AG04450 (cell line): ENCODE measurements around the gene FAM120B. TPM values are rescaled to one million over a fixed set of nuclear protein-coding genes. Genes with fewer than 3 reads are reported as not detected.

Experiments used
- CTCF ChIA-PET: fragments of 300-600, 350-600 bp; formaldehyde crosslinking; extraction: SDS; loops from one replicate; lab custom pipeline; 2022; ENCODE audit warnings: antibody characterized with exemption, inconsistent platforms; lab: Charles Lee
- POLR2A ChIA-PET: fragments of 350-600 bp; formaldehyde crosslinking; extraction: SDS; loops from one replicate; lab custom pipeline; 2021; ENCODE audit warnings: antibody characterized with exemption, inconsistent platforms; lab: Yijun Ruan, JAX
- DNase-seq: peaks from one replicate; pipeline ENCODE4 v3.0.0-alpha.2; 2011; ENCODE audit warnings: low read depth, low spot score
- H3K27ac ChIP-seq: one replicate; pipeline ENCODE4 v1.5.1; 2012; ENCODE audit warnings: low read depth, low read length, control low read depth
- H3K27me3 ChIP-seq: one replicate; pipeline ENCODE4 v1.6.0; 2012; ENCODE audit warnings: low read length; ENCODE audit not compliant: control insufficient read depth, insufficient read depth
- H3K4me3 ChIP-seq: 2 replicates; pipeline ENCODE4 v1.5.1; 2011; ENCODE audit warnings: mild to moderate bottlenecking, low read depth, low read length, control low read depth
- H3K9me3 ChIP-seq: 2 replicates; pipeline ENCODE4 v1.5.1; 2012; ENCODE audit warnings: low read length; ENCODE audit not compliant: control insufficient read depth, insufficient read depth
- CTCF ChIP-seq: IDR thresholded peaks from 2 replicates; pipeline ENCODE4 v1.5.1; 2011; ENCODE audit warnings: low read depth, low read length, control low read depth, inconsistent platforms
- polyA plus RNA-seq: library from polyadenylated mRNA; depleted of rRNA; stranded (reverse); fragments of >200 nt; gene quantifications from 2 replicates; pipeline ENCODE4 v1.2.3, GENCODE V29; 2011

Gene FAM120B
- polyA plus RNA-seq, 1 experiment: 13.9 TPM

- Histone ChIP-seq H3K27me3 (no peaks in the 10 kb centered on the region), H3K27ac (no peak overlapping the region), H3K9me3 (no peaks in the 10 kb centered on the region), H3K4me3 (no peak overlapping the region)
- ChIA-PET POLR2A (no interaction called here), CTCF (no interaction called here)
- no peak for TF ChIP-seq CTCF
- DNase-seq: no peak
Measured at GRCh38 chr6:170362121-170362520, 55.6 kb downstream of the FAM120B start.

- no peak for TF ChIP-seq CTCF
- CTCF ChIA-PET: no interaction called here
- no peak for DNase-seq
- Histone ChIP-seq H3K27me3 (no peaks in the 10 kb centered on the region), H3K27ac (no peak overlapping the region), H3K9me3 (no peaks in the 10 kb centered on the region), H3K4me3 (no peak overlapping the region)
- POLR2A ChIA-PET: no interaction called here
Measured at GRCh38 chr6:170363255-170363654, 56.7 kb downstream of the FAM120B start.

- Histone ChIP-seq H3K27ac (no peak overlapping the region), H3K4me3 (no peak overlapping the region), H3K9me3 (no peaks in the 10 kb centered on the region), H3K27me3 (no peaks in the 10 kb centered on the region)
- CTCF ChIA-PET: interaction anchor here (0.7 to 1.3 kb wide), 3 partner anchors 152 to 213 kb away, joined by 3 to 6 read pairs (median 4); no protein-coding TSS in a partner anchor
- no peak for TF ChIP-seq CTCF
- no peak for DNase-seq
- POLR2A ChIA-PET: no interaction called here
Measured at GRCh38 chr6:170365121-170365520, 58.6 kb downstream of the FAM120B start.

GRCh38 chr6:170365593-170365992, 59.0 kb downstream of the FAM120B start:
- POLR2A ChIA-PET: no interaction called here
- H3K9me3 ChIP-seq: no peaks in the 10 kb centered on the region
- DNase-seq: no peak
- TF ChIP-seq CTCF: no peak
- H3K27me3 ChIP-seq: no peaks in the 10 kb centered on the region
- no peak overlapping the region for H3K27ac ChIP-seq
- CTCF ChIA-PET: interaction anchor here (1.0 to 1.3 kb wide), 2 partner anchors 151 to 157 kb away, joined by 3 to 4 read pairs; no protein-coding TSS in a partner anchor
- no peak overlapping the region for H3K4me3 ChIP-seq

- Histone ChIP-seq H3K27me3 (no peaks in the 10 kb centered on the region), H3K9me3 (no peaks in the 10 kb centered on the region), H3K27ac (no peak overlapping the region), H3K4me3 (no peak overlapping the region)
- TF ChIP-seq CTCF: no peak
- no peak for DNase-seq
- CTCF ChIA-PET: interaction anchor here (1.3 kb wide), 1 partner anchor 151 kb away, joined by 4 read pairs; no protein-coding TSS in a partner anchor
- POLR2A ChIA-PET: no interaction called here
Measured at GRCh38 chr6:170366248-170366960, 59.8 kb downstream of the FAM120B start.
